T1000 (cell line): ENCODE measurements around the gene ARPC5L.
"Not testable (repeated sequence)": the region's sequence is repeated elsewhere in the genome, so short reads cannot be mapped to it uniquely, and the experiment has no call there.

ENCODE experiments used
- DNase-seq: peaks from one replicate; lab custom pipeline; 2025; ENCODE audit warnings: mixed read lengths; lab: John Stamatoyannopoulos, UW

Gene ARPC5L

DNA sequence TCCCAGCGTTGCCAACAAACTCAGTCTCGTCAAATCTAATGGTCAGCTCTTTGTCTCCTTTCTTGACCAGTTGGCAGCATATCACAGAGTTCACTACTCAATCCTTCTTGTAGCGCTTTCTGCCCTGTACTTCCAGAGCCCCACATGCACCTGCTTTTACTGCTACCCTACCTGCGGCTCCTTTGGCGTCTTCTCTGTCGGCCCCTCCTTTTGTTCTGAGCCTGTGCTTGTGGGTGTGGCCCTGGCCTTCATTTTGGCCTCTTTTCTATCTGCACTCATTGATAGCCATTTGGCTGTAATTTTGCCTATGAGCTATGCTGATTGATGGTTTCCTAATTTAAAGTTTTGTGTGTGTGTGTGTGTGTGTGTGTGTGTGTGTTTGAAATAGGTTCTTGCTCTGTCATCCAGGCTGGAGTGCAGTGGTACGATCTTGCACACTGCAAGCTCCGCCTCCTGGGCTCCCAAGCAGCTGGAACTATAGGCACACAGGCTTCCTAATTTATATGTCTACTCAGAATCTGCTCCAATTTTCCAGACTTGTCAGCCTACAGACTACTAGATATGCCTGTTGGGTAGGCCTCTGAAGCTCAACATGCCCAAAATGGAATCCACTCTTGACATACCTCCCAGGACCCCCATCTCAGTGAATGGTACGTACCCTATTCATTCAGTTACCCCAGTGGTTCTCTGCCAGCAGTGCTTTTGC, 32.3 kb downstream of the ARPC5L start:
- DNase-seq: no peak

DNA sequence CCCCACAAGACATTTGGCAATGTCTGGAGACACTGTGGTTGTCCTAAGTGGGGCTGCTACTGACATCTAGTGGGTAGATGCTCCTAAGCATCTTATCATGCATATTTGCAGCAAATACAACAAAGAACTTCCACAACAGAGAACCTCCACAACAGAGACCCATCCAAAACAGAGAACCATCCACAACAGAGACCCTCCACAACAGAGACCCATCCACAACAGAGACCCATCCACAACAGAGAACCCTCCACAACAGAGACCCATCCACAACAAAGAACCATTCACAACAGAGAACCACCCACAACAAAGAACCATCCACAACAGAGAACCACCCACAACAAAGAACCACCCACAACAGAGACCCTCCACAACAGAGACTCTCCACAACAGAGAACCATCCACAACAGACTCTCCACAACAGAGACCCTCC, 32.8 kb downstream of the ARPC5L start:
- no peak for DNase-seq

- DNase-seq: no peak
Observed at GRCh38 chr9:124897570-124898460, 35.9 kb downstream of the ARPC5L start.

- no peak for DNase-seq
Observed at GRCh38 chr9:124899845-124900244, 37.9 kb downstream of the ARPC5L start.

DNA sequence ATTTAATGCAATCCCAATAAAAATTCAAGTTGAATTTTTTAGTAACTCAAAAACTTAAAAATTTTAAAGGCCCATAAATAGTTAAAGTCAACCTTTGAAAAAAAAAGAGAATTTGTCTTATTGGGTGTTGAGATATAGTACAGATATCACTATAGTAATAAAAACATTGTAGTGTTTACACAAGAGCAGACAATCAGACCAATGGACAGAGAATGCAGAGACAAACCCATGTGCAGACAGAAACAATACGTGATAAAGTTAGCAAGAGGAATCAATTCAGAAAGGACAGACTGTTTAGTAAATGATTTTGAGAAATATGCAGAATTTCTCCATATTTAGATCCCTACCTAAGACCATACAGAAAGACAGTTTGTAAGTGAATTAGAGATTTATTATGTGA, 45.0 kb downstream of the ARPC5L start:
- DNase-seq: no peak

GRCh38 chr9:124908098-124908497, 46.2 kb downstream of the ARPC5L start:
- no peak for DNase-seq

- DNase-seq: no peak
Observed at GRCh38 chr9:124911766-124912165, 49.8 kb downstream of the ARPC5L start.

- DNase-seq: no peak
Observed at GRCh38 chr9:124913378-124913777, 51.4 kb downstream of the ARPC5L start.

- DNase-seq: no peak
Observed at GRCh38 chr9:124914753-124915405, 52.9 kb downstream of the ARPC5L start.

GRCh38 chr9:124920394-124920793, 58.5 kb downstream of the ARPC5L start:
- not testable (repeated sequence) for DNase-seq
